Left kidney (tissue), 8 donors: ENCODE results near the gene POM121L2. TPM values are rescaled to one million over a fixed set of nuclear protein-coding genes. Genes with fewer than 3 reads are reported as not detected.

Source experiments
- DNase-seq: peaks from one replicate; pipeline ENCODE4 v3.0.0-alpha.2; 2013
- long read RNA-seq, 8 donors: transcript quantifications; one replicate each; lab custom pipeline, GENCODE V29; 2026
- polyA plus RNA-seq: library from polyadenylated mRNA; unstranded; fragments of 120-200 nt; gene quantifications from one replicate; pipeline ENCODE4 v1.2.1, GENCODE V29; 2013; ENCODE audit not compliant: insufficient read length

The POM121L2 gene
- polyA plus RNA-seq: not detected
- long read RNA-seq, donor 1: 0 reads
- long read RNA-seq, donor 2: 0 reads
- long read RNA-seq, donor 3: 0 reads
- long read RNA-seq, donor 4: 0 reads
- long read RNA-seq, donor 5: 0 reads
- long read RNA-seq, donor 6: 0 reads
- long read RNA-seq, donor 7: 0 reads
- long read RNA-seq, donor 8: 0 reads

DNA sequence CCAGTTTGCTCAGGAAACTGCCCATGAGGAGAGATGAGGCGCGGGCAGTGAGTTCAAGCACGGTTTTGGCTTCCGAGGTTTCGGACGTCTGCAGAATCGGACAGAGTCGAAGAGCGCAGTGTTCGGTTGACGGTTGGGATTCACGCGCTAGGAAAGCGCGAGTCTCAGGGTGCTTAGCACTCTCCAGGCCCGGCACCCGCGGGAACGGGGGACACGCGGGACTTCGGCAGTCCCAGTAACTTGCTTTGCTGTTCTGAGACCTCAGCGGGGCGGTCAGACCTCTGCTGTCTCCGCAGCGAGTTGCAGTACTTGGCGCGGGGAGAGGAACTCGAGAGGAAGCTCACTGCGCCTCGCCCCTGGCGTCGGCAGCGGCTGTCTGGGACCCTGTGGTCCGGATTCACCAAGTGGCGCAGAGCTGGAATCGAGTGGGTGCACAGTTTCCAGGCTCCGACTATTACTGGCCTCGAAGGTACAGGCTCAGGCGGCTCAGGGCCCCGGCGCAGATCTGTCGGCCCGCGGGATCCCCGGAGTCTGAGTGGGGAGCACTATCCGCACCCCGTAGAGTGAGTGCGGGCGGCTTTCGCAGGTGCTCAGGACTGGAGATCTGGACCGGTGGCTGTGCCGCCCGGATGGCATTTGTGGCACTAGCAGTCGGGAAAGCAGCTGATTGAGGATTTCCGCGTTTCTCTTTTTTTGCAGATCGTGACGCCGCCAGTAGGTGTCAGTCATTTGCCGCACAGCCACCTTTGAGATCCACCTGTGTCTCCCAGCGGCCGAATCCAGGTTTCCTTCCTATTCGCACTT lies at the start of gene POM121L2:
POM121L2 (minus strand) TSS at position 128 of the 804 bp plus-strand sequence; CDS start at position 25, 103 bp downstream.
- DNase-seq: peak; percentile 72

DNA sequence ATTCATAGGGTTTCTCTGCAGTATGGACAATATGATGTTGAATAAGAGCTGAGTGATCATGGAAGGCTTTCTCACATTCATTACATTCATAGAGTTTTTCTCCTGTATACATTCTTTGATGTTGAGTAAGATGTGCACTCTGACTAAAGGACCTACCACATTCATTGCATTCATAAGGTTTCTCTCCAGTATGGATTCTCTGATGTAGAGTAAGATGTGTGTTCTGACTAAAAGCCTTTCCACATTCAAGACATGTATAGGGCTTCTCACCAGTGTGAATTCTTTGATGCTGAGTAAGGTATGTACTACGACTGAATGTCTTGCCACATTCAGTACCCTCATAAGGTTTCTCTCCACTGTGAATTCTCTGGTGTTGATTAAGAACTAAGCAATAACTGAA lies 47.2 kb upstream of the POM121L2 start:
- DNase-seq: no peak

DNA sequence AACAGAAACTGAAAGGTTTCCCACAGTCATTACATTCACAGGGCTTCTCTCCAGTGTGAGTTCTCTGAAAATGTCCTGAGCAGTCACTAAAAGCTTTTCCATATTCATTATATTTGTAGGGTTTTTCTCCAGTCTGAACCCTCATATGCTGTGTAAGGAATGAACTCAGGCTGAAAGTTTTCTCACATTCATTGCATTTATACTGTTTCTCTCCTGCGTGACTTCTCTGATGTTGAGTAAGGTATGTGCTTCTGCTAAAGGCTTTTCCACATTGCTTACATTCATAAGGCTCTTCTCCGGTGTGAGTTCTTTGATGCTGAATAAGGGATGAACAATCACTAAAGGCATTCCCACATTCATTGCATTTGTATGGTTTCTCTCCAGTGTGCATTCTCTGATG lies 46.7 kb upstream of the POM121L2 start:
- DNase-seq: no peak

DNA sequence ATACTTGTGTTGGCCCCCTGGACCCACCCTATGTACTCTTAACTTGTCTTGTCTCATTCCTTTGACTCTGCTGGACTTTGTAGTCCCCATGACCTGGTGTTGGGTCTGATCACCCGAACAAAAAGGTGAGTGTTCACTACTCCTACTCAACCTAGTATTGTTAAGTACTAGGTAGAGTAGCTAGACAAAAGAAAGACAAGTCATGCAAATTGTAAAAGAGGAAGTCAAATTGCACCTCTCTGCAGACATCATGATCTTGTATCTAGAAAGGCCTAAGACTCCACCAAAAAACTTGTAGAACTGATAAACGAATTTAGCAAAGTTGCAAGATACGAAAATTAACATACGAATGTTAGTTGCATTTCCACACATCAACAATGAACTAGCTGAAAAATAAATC lies 40.8 kb upstream of the POM121L2 start:
- no peak for DNase-seq

DNA sequence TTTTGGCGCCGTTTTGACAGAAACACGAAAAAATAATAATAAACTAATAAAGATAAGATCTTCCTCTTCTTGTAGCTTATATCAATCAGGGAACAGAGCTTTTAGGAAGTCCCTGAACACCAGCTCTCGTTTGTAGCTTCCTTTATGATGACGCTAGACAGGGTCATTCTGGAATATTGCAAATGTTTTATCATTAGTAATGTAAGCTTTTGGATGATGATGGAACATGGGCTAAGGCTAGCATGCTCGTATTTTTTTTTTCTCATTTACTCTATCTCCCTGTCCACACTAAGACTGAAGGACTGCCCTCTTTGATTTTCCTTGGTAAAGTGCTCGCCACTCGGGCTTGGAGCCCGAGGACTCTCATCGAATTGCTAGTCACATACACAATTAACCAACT lies 22.1 kb upstream of the POM121L2 start:
- no peak for DNase-seq

DNA sequence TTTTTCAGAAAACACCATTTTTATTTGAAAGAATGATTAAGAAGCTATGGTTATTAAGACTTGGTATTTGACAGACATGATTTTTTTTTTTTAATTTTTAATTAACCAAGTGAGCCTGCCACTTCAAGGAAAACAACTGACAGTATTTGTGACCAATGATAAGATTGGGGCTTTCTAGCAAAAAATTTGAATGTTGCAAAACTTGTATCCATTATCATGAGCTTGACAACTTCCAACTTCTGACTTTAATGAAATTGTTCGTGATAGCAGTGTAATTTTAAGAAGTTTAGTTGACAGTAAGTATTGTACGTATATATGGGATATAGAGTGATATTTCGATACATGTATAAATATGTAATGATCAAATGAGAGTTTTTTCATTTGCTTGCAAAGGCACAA lies 21.6 kb upstream of the POM121L2 start:
- DNase-seq: no peak

DNA sequence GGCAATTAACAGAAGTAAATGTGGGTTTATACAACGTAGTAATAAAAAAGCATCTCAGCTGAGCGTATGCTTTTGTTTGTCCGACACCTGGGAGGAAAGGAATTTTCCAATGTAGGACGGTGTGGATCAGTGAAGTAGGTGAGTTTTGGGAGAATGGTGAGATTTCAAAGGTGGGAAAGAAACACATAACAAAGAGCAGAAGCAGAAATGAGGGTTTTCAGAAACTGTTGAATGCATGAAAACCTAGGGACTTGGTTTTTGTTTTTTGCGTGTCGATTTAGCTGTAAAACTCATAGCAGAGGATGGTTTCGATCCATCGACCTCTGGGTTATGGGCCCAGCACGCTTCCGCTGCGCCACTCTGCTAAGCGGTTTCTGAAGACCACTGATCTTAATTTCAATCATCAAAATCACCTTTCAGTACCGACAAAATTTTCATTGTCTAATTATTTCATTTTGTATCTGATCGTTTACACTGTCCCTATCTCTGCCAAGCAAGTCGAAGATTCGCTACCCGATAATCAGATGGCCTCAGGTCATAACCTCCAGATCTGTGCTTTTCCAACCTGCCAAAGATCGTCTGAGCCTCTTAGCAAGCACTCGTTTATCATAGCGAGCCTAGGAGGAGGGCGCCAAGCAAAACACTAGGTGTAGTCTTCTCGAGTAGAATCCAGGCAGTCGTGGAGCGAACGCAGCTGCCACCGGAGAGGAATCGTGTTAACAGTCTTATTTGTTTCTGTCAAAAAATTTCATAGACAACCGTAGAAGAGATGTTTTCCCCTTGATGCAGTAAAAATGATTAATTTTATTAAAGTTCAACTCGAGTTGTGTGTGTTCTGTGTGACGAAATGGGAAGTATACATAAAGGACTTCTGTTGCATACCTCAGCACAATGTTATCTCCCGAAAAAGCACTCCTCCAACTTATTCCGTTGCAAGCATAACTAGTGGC lies 20.9 kb upstream of the POM121L2 start:
- no peak for DNase-seq

DNA sequence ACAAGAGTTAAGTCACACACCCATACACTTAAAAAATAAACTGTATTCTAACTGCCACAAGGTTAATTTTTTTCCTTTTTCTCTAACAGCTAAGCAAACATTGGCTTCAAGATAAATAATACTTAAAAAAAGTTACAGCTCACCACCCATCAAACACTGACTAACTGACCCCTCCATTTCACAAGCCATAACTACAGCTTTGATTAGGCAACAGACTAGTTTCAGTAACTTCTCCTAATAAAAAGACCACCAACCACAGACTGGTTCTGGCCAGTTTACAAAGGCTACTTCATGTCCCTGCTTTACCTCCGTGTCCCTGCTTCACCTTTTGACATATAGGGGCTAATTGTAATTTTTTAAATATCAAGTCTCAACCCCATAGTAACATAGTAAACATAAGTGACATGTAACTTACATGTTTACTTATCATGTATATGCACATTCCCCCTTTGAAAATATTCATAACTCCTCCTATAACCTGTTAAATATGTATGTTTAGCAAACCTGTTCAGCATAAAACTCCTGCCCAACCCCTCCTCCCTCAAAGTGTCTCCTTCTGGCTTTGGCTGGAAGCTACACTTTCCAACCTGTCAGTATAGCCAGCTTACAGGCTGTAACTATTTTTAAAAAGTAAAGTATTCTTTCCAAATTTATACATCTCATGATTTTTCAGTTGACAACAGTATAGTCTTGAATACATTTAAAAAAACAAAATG lies 15.1 kb upstream of the POM121L2 start:
- DNase-seq: no peak

DNA sequence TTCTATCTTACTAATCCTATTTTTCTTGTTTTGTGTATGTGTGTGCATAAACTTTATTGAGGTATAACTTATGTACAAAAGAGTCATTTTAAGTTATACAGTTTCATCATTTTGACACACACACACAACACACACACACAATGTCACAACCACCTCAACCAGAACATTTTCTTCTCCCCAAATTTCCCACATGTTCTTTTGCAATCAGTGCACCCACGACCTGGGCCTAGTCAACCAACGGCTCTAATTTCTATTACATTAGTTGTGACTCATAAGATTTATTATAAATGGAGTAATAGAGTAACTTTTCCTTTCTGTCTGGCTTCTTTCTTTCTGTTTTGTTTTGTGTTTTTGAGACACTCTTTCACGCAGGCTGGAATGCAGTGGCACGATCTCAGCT lies 9.8 kb upstream of the POM121L2 start:
- no peak for DNase-seq

DNA sequence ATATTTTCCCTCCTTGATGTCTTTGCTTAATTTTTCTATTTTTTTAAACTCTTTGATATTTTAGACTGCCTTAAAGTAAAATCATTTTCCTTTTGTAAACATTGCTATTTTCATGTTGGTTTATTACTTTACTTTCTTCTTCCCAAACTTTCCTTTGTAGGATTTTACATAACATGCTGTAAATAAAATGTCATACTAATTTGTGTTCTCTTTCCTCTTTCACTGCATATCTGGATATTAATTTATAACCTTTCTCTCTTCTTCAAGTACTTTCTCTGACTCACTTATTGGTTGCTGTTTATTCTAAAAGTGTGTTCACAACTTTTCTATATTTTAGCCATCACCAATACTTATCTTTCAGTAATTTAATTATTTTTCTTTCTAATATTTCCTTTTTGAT lies 9.3 kb upstream of the POM121L2 start:
- DNase-seq: no peak

DNA sequence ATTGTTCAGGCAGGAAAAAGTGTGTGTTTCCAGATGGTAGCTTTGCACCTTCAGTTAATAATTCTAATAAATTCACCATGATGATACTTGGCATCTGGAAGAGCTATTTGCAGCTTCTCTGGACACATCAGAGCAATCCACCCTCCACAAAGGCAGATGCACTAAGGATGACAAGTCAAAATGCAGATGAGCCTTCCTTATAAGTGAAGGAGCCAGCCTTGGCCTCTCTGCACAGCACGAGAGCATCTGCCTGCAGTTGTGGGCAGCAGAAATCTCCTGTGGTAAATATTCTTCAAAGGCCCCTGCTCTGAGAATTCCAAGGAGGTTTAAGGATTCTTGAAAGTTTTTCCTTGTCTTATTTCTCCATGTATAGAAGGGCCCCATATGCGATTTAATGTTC lies 6.9 kb upstream of the POM121L2 start:
- no peak for DNase-seq

DNA sequence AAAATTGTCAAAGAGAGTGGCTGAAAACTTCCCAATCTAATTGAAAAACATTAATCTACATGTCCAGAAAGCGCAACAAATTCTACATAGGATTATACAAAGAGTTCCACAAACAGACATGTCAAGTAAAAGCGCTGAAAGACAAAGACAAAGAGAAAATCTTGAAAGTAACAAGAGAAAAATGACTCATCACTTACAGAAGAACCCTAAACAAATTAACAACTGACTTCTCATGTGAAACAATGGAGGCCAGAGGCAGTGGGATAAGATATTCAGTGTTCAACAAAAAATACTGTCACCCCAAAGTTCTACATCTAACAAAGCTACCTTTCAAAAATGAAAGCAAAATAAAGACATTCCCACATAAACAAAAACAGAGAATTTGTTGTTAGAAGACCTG lies 2.0 kb upstream of the POM121L2 start:
- DNase-seq: no peak

DNA sequence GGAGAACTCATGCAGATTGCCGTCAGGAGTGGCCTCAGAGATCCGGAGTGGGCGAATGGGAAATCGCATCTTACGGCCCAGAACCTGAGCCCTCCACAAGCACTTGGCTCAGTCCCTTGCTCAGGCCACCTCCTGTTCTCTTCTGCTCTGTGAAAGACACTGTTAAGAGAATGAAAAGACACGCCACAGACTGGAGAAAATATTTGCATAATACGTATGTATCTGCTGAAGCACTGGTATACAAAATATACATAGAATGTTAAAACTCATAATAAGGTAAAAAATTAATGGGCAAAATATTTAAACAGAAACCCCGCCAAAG lies 838 bp upstream of the POM121L2 start:
- no peak for DNase-seq

DNA sequence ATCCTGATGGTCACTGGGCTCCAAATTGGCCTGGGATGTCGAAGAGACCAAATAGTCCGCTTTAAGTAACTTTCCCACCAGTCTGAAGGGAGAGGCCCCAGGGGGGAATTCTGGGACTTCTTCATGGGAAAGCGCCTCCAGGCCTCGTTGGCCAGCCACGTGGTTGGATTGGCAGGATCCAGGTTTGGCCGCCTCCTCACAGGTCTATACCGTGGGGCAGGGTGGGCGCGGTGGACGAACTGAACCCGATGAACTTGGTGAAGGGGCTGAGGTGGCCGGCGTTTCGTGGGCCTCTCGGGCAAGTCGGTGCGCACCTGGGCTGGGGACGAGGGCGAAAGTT lies 297 bp downstream of the POM121L2 start:
- no peak for DNase-seq

DNA sequence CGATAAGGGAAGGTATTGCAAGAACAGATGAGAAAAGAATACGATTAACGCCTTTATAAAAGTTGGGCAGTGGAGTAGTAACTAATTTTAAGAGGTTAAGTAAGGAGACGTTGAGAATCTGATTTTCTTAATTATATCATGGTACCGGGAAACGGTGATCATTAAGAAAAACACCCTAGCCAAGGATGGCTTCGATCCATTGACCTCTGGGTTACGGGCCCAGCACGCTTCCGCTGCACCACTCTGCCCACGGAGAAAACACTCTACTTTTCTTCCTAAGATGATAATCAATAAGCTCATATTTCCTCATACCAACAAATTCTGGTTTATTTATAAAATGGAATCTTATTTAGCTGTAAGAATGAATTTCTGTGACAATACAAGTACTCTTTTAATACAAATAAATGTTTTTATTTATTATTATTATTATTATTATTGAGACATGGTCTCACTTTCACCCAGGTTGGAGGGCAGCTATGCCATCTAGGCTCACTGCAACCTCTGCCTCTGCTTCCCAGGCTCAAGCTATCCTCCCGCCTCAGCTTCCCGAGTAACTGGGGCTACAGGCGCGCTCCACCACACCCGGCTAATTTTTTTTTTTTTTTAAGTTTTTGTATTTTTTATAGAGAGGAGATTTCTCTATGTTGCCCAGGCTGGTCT lies 8.3 kb downstream of the POM121L2 start:
- DNase-seq: no peak

DNA sequence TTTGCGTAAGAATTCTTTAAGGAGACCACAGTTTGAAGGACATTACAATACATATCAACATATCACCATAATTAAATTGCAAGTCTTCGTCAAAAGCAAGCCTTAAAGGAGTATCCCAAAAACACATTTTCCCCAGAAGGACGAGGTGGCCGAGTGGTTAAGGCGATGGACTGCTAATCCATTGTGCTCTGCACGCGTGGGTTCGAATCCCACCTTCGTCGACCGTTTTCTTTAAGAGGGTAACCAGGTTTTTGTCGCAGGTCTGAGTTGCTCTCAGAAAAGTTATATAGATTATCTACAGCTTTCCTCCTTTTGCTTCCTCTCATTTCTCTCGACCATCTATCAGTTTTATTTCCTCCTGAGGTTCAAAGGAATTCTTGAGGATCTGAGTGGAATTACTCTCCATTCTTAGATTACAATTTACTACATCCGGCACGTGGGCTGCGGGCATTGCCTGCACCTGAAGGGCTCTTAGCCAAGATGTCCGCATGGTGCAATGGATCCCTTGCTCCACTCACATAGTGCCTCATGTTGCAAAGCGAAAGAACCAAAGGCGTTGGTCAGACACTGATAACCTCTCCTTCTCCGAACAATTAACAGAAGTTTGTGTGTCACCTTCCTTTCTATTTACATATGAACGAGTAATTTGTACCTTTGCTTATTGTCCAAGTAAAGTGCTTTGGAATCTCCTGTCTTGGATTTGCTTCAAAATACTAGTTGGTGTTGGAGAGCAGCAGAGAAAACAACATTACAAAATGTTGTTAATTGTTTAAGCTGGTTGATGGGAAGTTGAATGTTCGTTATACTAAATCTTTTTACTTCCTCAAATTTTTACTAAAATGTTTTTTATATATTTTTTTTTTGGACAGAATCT lies 14.0 kb downstream of the POM121L2 start:
- no peak for DNase-seq

DNA sequence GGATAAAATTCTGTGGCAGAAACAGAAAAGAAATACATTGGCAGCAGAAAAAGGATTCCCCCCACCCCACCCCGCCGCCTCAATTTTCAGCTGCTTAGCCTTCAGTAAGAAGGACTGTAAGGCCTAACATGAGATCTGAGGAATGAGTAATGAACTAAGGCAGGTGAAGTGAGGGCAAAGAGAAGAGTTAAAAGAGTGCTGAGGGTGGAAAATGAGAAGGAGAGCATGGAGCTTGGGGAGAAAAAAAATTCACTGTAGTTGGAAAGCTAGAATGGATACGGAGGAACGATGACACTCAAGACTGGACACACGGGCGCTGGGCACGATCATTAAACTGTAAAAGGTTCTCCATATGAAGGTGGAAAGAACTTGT lies 14.6 kb downstream of the POM121L2 start:
- no peak for DNase-seq

DNA sequence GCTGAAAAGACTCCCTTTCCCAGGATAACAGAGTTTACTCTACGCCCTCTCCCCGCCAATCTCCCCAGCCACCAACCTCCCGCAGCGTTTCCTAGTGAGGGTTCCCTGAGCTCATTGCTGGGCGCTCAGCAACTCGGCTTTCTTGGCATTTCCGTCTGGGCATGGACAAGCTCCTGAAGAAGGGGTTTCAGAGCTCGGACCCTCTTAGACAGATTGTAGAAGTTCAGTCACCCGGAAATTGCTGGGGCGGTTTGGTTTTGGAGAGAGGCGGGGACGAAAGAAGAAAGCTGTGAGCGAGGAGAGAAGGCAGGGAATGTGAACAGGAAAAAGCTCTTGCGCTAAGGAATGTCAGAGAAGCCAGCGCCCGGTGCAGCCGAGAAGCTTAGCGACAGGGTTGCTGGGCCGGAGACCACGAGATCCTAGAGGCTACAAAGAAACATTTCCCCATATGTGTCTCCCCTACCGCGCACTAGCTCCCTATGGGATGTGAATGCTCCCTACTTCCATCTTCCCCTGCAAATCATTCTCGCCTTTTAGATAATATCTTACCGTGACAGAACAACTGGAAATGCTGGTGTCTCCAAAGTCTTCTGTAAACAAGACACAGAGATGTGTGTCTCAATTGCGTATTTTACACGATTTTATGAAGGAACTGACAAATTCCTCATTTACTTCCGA lies 15.8 kb downstream of the POM121L2 start:
- DNase-seq: no peak

DNA sequence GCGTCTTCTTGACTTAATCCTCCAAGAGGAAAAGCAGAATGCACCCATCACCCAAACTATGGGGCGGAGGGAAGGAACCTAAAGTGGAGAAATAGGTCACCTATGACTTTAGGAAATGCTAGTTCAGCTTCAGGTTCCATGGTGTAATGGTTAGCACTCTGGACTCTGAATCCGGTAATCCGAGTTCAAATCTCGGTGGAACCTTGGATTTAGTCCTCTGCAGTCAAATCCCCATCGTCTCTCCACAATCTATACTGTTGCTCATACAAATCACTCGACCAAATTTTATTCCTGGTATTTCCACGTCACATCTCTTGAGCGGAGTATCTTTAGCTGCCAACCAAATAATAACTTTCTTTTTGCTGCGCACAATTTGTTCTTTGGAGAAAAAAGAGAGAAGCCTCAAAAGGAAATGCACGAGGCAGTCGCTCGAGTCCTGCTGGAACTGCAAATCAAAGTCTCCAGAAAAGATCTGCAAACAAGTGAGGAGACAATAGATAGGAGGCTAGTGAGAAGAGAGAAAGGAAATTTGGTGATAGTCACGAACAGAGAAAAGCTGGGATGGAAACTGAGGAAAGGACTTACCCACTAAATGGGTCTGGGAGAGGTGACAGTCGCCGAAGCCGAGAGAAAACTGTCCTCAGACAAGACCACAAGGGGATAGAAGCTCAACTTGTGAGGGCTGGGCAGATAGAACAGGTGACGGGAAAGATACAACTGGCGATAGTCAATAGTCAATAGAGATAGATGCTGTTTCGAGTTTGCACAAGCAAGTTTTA lies 16.6 kb downstream of the POM121L2 start:
- DNase-seq: no peak

DNA sequence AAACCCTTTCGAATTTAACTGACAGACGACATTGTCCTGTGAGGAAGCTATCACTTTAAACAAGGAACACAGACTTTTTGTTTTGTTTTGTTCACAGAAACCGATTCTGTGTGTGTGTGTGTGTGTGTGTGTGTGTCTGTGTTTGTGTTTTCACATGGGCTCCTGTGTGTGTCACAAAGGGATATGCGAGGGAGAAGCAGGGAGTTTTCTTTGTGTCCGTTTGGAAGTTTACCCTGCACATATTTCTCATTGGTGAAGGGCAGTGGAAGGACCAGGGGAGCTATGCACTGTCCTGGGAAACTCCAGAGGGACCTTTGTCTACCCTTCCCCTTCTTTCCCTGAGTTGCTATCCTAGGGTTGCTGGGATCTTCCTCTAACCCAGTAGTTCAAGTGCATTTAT lies 17.7 kb downstream of the POM121L2 start:
- DNase-seq: no peak
